PC-9 (cell line): ENCODE measurements around the gene HMBS. TPM values are rescaled to one million over a fixed set of nuclear protein-coding genes. Genes with fewer than 3 reads are reported as not detected.

Source experiments
- BruUV-seq: library from RNA; stranded (reverse); fragments of 400-500 nt; replicated peaks from 2 replicates; lab custom pipeline; 2021; lab: Mats Ljungman, UMichigan
- CTCF ChIA-PET: fragments of 300-600 bp; sonication (Branson Sonifier 250); formaldehyde crosslinking; loops from one replicate; lab custom pipeline; 2022; ENCODE audit warnings: antibody characterized with exemption; lab: Charles Lee
- POLR2A ChIA-PET: fragments of 300-600 bp; sonication (Branson Sonifier 250); formaldehyde crosslinking; loops from one replicate; lab custom pipeline; 2022; ENCODE audit warnings: antibody characterized with exemption; ENCODE audit not compliant: unreplicated experiment; lab: Charles Lee
- DNase-seq, 2 experiments: peaks; one replicate each; pipeline versions ENCODE4 v3.0.0 to v3.0.0-alpha.2; 2015 to 2022; ENCODE audit warnings: mixed read lengths in 1 of 2
- H2AFZ ChIP-seq: fragments of 200-600 bp; sonication (generic); 2 replicates; pipeline ENCODE4 v1.8.1; 2017; ENCODE audit warnings: antibody characterized with exemption
- H3F3A ChIP-seq: fragments of 200-600 bp; sonication (generic); 2 replicates; pipeline ENCODE4 v1.8.1; 2017; ENCODE audit warnings: antibody characterized with exemption, mild to moderate bottlenecking, low read depth; ENCODE audit not compliant: insufficient read depth
- H3K27ac ChIP-seq: fragments of 200-600 bp; sonication (generic); 2 replicates; pipeline ENCODE4 v1.6.1; 2016; ENCODE audit warnings: mixed run types
- H3K27me3 ChIP-seq: fragments of 200-600 bp; sonication (generic); 2 replicates; pipeline ENCODE4 v1.6.1; 2016; ENCODE audit warnings: low read depth, mixed run types; ENCODE audit not compliant: insufficient read depth
- H3K36me3 ChIP-seq: fragments of 200-600 bp; sonication (generic); 2 replicates; pipeline ENCODE4 v1.6.1; 2016; ENCODE audit warnings: low read depth, mixed run types
- H3K4me1 ChIP-seq: fragments of 200-600 bp; sonication (generic); replicated peaks from 2 replicates; pipeline ENCODE4 v1.6.1; 2016; ENCODE audit warnings: mixed run types; ENCODE audit not compliant: insufficient read depth
- H3K4me2 ChIP-seq: fragments of 200-600 bp; sonication (generic); 2 replicates; pipeline ENCODE4 v1.6.1; 2017; ENCODE audit warnings: mixed run types
- H3K4me3 ChIP-seq: fragments of 200-600 bp; sonication (generic); 2 replicates; pipeline ENCODE4 v1.6.1; 2016; ENCODE audit warnings: mixed run types
- H3K79me2 ChIP-seq: fragments of 200-600 bp; sonication (generic); 2 replicates; pipeline ENCODE4 v1.6.1; 2017; ENCODE audit warnings: low read depth, mixed run types
- H3K9me2 ChIP-seq: fragments of 200-600 bp; sonication (generic); 2 replicates; pipeline ENCODE4 v1.8.1; 2017; ENCODE audit warnings: mild to moderate bottlenecking; ENCODE audit not compliant: insufficient read depth
- H3K9me3 ChIP-seq: fragments of 200-600 bp; sonication (generic); 2 replicates; pipeline ENCODE4 v1.8.1; 2016; ENCODE audit warnings: low read depth; ENCODE audit not compliant: insufficient read depth
- H4K20me1 ChIP-seq: fragments of 200-600 bp; sonication (generic); 2 replicates; pipeline ENCODE4 v1.8.1; 2017; ENCODE audit not compliant: insufficient read depth
- EZH2 ChIP-seq: fragments of 200-600 bp; sonication (generic); IDR thresholded peaks from 2 replicates; pipeline ENCODE4 v1.8.0; 2017; ENCODE audit warnings: antibody characterized with exemption, low read depth
- intact Hi-C: fragments of 100-400 bp; cut with micrococcal nuclease; formaldehyde crosslinking; loops from one replicate; pipeline ENCODE4 v1.10.0; 2022; ENCODE audit not compliant: unreplicated experiment
- total RNA-seq: library from RNA; stranded (reverse); gene quantifications from 2 replicates; pipeline ENCODE4 v1.2.3, GENCODE V29; 2021
- TF ChIP-seq, protein P1 (sequence below): fragments of 200-600 bp; sonication (generic); conservative IDR thresholded peaks from 2 replicates; pipeline ENCODE4 v1.6.1; 2017; ENCODE audit warnings: mixed run types, antibody characterized with exemption, mild to moderate bottlenecking, moderate library complexity

The HMBS gene
- total RNA-seq, 1 experiment from 2014 or later = 49.3 TPM

DNA sequence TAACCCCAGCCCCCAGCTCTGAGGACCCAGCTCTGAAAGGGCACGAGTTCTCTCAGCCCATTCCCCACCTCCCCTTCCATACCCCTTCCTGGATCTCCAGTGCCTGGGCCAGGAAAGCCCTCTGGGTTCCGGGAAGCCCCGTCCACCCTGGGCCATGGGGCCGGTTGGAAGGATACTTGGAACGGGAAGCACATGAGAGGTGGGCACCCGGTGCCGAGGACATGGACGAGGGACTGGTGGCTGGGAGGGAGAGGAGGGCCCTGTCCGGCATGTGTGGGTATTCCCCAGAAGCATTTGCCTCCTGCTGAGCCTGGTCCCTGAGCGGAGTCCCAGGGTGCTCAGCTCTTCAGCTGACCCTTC is 31.5 kb downstream of the HMBS start:
- DNase-seq = no peak
- Histone ChIP-seq H3K36me3 (peaks cover 7% of the 10 kb centered on the region; the same call in 1 of the 2 replicates), H3F3A (peaks cover 14% of the 10 kb centered on the region; the same call in 1 of the 2 replicates), H3K4me2 (no peak overlapping the region), H3K9me3 (no peaks in the 10 kb centered on the region), H3K4me1 (peaks cover 11% of the 10 kb centered on the region), H4K20me1 (no peaks in the 10 kb centered on the region), H2AFZ (no peak overlapping the region), H3K4me3 (no peak overlapping the region), H3K79me2 (no peaks in the 10 kb centered on the region), H3K27me3 (no peaks in the 10 kb centered on the region), H3K27ac (no peak overlapping the region), H3K9me2 (no peaks in the 10 kb centered on the region)
- intact Hi-C loops = no loop called here
- ChIA-PET POLR2A (no interaction called here), CTCF (no interaction called here)
- BruUV-seq = no TSS peak
- TF ChIP-seq, protein P1, sequence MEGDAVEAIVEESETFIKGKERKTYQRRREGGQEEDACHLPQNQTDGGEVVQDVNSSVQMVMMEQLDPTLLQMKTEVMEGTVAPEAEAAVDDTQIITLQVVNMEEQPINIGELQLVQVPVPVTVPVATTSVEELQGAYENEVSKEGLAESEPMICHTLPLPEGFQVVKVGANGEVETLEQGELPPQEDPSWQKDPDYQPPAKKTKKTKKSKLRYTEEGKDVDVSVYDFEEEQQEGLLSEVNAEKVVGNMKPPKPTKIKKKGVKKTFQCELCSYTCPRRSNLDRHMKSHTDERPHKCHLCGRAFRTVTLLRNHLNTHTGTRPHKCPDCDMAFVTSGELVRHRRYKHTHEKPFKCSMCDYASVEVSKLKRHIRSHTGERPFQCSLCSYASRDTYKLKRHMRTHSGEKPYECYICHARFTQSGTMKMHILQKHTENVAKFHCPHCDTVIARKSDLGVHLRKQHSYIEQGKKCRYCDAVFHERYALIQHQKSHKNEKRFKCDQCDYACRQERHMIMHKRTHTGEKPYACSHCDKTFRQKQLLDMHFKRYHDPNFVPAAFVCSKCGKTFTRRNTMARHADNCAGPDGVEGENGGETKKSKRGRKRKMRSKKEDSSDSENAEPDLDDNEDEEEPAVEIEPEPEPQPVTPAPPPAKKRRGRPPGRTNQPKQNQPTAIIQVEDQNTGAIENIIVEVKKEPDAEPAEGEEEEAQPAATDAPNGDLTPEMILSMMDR = no peak
- TF ChIP-seq EZH2 = no peak

DNA sequence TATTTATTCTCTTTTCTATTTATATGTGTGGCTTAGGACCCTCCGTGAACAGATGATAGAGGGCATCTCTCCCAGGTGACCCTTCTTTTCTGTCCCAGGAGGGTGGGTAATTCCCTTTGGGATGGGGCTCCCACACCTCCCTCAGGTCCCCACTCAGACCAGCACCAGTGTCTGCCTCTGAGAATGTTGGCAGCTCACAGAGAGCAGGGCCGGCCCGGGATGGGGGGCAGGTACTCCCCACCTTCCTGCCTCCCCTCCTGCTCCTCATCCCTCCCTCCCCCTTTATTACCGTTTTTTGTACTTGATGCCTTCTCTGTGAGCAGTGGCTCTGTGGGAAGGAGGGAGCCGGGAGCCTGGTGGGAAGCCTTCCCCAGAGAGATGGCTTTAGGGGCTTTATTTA is 31.9 kb downstream of the HMBS start:
- Histone ChIP-seq H2AFZ (no peak overlapping the region), H3K4me1 (peaks cover 11% of the 10 kb centered on the region), H3K4me3 (no peak overlapping the region), H3F3A (peaks cover 14% of the 10 kb centered on the region; the same call in 1 of the 2 replicates), H3K9me2 (no peaks in the 10 kb centered on the region), H4K20me1 (no peaks in the 10 kb centered on the region), H3K27me3 (no peaks in the 10 kb centered on the region), H3K9me3 (no peaks in the 10 kb centered on the region), H3K79me2 (peaks cover 2% of the 10 kb centered on the region), H3K4me2 (no peak overlapping the region), H3K27ac (no peak overlapping the region), H3K36me3 (0 out of 2 replicates have a peak, but pooled peaks cover 3% of the 10 kb centered on the region)
- CTCF ChIA-PET = no interaction called here
- TF ChIP-seq, protein P1 = no peak
- TF ChIP-seq EZH2 = no peak
- POLR2A ChIA-PET = no interaction called here
- DNase-seq = no peak
- intact Hi-C loops = no loop called here
- no TSS peak for BruUV-seq

DNA sequence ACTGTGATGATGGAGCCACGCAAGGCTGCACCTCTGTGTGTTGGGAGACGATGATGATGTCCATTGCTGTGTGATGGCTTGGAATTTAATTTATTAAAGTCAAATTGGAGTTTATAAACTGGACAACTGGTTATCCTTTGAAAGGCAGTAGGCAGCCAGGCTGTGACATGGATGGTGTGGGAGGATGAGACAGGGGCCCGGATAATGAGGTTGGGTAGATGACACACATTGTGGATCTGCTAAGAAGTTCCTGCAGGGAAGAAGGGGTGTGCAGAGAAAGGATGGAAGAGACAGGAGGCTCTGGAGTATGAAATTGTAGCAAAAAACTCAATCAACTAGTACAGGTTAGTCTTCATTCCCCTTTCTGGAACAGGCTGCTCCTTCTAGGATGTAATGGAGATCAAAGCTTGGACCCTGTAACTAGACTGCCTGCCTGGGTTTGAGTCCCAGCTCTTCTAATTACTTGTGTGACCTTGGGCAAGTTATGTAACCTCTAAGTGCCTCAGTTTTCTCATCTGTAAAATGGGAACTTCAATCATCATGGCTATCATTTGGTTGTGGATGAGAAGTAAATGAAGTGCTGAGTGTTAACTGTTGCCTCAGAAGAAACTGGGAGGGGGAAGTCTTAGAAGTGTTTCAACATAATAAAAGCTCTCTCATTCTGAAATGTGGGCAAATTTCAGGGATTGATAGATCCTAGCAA is 32.5 kb downstream of the HMBS start:
- Histone ChIP-seq H3K9me3 (no peaks in the 10 kb centered on the region), H3K4me1 (peaks cover 12% of the 10 kb centered on the region), H3F3A (peaks cover 14% of the 10 kb centered on the region; the same call in 1 of the 2 replicates), H3K79me2 (peaks cover 7% of the 10 kb centered on the region), H3K4me2 (no peak overlapping the region), H3K27me3 (no peaks in the 10 kb centered on the region), H3K4me3 (no peak overlapping the region), H3K36me3 (no peaks in the 10 kb centered on the region), H2AFZ (no peak overlapping the region), H4K20me1 (peaks cover 3% of the 10 kb centered on the region; the same call in 1 of the 2 replicates), H3K9me2 (no peaks in the 10 kb centered on the region), H3K27ac (no peak overlapping the region)
- ChIA-PET POLR2A (no interaction called here), CTCF (no interaction called here)
- intact Hi-C loops = no loop called here
- no peak for TF ChIP-seq EZH2
- TF ChIP-seq, protein P1 = no peak
- BruUV-seq = no TSS peak
- DNase-seq = no peak
